ENCODE measurements around the gene COLGALT1. TPM values are rescaled to one million over a fixed set of nuclear protein-coding genes. Genes with fewer than 3 reads are reported as not detected.
A peak's percentile ranks its signal among the peaks of the same experiment; 100 is the strongest.

The COLGALT1 gene
- polyA plus RNA-seq, 2 of the 4 experiments (the other 2 are of a cell fraction): 57.1 to 64.4 TPM

DNA sequence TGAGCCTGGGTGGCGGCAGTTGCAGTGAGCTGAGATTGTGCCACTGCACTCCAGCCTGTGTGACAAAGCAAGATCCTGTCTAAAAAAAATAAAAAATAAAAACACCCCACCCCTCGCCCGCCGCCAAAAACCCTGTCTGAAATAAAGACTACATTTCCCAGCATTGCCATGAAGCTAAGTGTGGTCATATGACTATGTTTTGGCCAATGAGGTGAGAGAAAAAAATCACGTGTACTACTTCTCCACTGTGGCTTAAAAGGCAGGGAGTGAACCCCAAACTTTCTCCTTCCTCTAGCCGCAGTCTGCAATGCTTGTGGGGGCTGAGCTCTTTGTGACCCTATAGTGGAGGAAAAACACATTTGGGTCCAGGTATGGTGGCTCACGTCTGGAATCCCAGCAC lies 54.9 kb downstream of the COLGALT1 start:
- H3K4me1 ChIP-seq: peaks cover 7% of the 10 kb centered on the region; the same call in 2 of the 3 replicates
- DNase-seq (ENCODE audit: low read depth in 1 of 2, low spot score in 1 of 2) (peak; percentile 31 to 69), ATAC-seq (no peak), FAIRE-seq (no peak)
- H3K9me3 ChIP-seq: no peaks in the 10 kb centered on the region
- 75% methylated on average over 7 of the region's 7 CpGs for WGBS (ENCODE audit: missing lambda C conversion rate)
- H3K4me2 ChIP-seq: no peak overlapping the region
- TF ChIP-seq, protein P1, sequence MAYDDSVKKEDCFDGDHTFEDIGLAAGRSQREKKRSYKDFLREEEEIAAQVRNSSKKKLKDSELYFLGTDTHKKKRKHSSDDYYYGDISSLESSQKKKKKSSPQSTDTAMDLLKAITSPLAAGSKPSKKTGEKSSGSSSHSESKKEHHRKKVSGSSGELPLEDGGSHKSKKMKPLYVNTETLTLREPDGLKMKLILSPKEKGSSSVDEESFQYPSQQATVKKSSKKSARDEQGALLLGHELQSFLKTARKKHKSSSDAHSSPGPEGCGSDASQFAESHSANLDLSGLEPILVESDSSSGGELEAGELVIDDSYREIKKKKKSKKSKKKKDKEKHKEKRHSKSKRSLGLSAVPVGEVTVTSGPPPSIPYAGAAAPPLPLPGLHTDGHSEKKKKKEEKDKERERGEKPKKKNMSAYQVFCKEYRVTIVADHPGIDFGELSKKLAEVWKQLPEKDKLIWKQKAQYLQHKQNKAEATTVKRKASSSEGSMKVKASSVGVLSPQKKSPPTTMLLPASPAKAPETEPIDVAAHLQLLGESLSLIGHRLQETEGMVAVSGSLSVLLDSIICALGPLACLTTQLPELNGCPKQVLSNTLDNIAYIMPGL (CRISPR knock-in tag; IDR thresholded peaks at IDR 0.05; ENCODE audit: borderline replicate concordance): no peak
- TF ChIP-seq, protein P2, sequence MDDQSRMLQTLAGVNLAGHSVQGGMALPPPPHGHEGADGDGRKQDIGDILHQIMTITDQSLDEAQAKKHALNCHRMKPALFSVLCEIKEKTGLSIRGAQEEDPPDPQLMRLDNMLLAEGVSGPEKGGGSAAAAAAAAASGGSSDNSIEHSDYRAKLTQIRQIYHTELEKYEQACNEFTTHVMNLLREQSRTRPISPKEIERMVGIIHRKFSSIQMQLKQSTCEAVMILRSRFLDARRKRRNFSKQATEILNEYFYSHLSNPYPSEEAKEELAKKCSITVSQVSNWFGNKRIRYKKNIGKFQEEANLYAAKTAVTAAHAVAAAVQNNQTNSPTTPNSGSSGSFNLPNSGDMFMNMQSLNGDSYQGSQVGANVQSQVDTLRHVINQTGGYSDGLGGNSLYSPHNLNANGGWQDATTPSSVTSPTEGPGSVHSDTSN (IDR thresholded peaks at IDR 0.05): no peak
- no peak for TF ChIP-seq NFE2L2 (conservative IDR thresholded peaks at IDR 0.05; ENCODE audit: low read length)
- no peak for TF ChIP-seq RAD21 (conservative IDR thresholded peaks at IDR 0.05 in 1 of 2, IDR thresholded peaks at IDR 0.05 in 1 of 2)
- no peak for TF ChIP-seq RARB (CRISPR knock-in tag; IDR thresholded peaks at IDR 0.05)
- TF ChIP-seq JUN (IDR thresholded peaks at IDR 0.05): no peak
- TF ChIP-seq MYC (IDR thresholded peaks at IDR 0.05; ENCODE audit: borderline replicate concordance, low read length): no peak
- TF ChIP-seq ZSCAN20 (CRISPR knock-in tag; IDR thresholded peaks at IDR 0.05): no peak
- TF ChIP-seq, protein P3, sequence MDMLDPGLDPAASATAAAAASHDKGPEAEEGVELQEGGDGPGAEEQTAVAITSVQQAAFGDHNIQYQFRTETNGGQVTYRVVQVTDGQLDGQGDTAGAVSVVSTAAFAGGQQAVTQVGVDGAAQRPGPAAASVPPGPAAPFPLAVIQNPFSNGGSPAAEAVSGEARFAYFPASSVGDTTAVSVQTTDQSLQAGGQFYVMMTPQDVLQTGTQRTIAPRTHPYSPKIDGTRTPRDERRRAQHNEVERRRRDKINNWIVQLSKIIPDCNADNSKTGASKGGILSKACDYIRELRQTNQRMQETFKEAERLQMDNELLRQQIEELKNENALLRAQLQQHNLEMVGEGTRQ (IDR thresholded peaks at IDR 0.05): peak; percentile 88
- no peak overlapping the region for H3K4me3 ChIP-seq
- ChIA-PET CTCF (interaction anchor here (0.6 kb wide), 1 partner anchor 175 kb away, joined by 3 read pairs; no protein-coding TSS in a partner anchor), POLR2A (no interaction called here)
- no peak overlapping the region for H3K27ac ChIP-seq

DNA sequence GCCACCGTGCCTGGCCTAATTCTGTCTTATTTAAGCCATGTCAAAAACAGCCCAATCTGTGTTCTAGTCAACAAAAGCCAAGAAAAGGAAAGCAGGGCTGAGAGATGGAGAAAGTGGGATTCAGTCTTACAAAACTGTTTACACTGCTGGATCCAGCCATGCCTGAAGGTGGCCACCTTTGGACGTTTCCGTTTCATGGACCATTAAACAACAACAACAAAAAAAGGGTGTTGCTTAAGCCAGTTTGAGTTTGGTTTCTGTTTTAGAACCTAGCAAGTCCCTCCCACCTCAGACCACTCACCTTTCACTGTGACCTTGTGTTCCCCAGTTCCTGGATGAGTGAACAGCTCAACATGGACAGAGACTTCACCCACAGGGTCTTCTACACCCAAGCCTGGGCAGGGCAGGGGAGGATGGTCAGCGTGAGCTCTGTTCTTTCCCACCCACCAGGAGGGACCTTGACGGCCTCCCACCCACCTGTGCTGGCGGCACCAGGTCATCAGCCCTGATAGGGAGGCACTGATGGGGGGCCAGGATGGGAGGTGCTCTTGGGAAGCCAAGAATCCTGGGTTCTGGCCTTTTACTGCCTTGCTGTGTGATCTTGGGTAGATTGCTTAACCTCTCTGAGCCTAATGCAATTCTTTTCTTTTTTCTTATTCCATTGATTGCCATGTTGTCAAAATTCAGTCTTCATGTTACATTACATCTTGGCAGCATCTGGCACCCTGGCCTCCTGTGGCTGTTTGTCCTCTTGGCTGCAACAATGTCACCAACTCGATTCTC lies 56.2 kb downstream of the COLGALT1 start:
- Histone ChIP-seq H3K4me2 (no peak overlapping the region), H3K4me3 (no peak overlapping the region), H3K4me1 (peaks cover 4% of the 10 kb centered on the region; the same call in 2 of the 3 replicates), H3K9me3 (no peaks in the 10 kb centered on the region), H3K27ac (no peak overlapping the region)
- WGBS (ENCODE audit: missing lambda C conversion rate): 62% methylated on average over 7 of the region's 7 CpGs
- DNase-seq (ENCODE audit: low read depth in 1 of 2, low spot score in 1 of 2) (no peak), FAIRE-seq (no peak), ATAC-seq (no peak)
- TF ChIP-seq RARB (CRISPR knock-in tag; IDR thresholded peaks at IDR 0.05) (no peak), BHLHE40 (IDR thresholded peaks at IDR 0.05; ENCODE audit: low read depth, low read length) (no peak), KDM5A (IDR thresholded peaks at IDR 0.05) (no peak), ZFP36 (IDR thresholded peaks at IDR 0.05; ENCODE audit: borderline replicate concordance, partially characterized antibody) (peak; percentile 50), KDM1A (IDR thresholded peaks at IDR 0.05; ENCODE audit: low read depth) (0 out of 2 replicates have a peak, but pooled peaks have one; percentile 45)
- ChIA-PET CTCF (interaction anchor here (1.5 kb wide), 1 partner anchor 126 kb away, joined by 4 read pairs; no protein-coding TSS in a partner anchor), POLR2A (no interaction called here)

DNA sequence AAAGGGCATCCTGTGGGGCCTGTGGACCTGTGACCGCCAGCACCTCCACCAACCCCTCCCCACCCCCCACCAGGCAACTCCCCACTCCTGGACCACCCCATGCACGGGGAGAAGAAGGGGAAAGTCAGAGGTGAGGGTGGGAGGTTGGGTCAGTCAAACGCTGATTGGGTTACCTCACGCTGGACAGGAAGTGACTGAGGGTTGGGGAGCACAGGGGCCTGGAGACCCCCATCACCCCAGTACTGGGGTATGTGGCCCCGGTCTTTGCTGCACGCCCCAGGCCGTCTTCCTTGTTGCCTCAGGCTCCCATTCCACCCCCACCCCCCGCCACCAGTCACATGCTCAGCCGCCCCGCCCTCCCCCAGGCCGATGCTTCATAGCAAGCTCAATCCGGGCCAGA lies 59.0 kb downstream of the COLGALT1 start:
- Histone ChIP-seq H3K4me1 (peaks cover 5% of the 10 kb centered on the region; the same call in 1 of the 3 replicates), H3K9me3 (no peaks in the 10 kb centered on the region), H3K27ac (no peak overlapping the region), H3K4me2 (no peak overlapping the region), H3K4me3 (no peak overlapping the region)
- no peak for DNase-seq (ENCODE audit: low read depth in 1 of 2, low spot score in 1 of 2)
- WGBS (ENCODE audit: missing lambda C conversion rate): 100% methylated on average over 4 of the region's 12 CpGs
- ChIA-PET POLR2A (interaction anchor here (0.9 kb wide), 1 partner anchor 8 kb away, joined by 3 read pairs; no protein-coding TSS in a partner anchor), CTCF (interaction anchor here (1.2 kb wide), 1 partner anchor 9 kb away, joined by 3 read pairs; no protein-coding TSS in a partner anchor)
- no peak for TF ChIP-seq FOSL2 (IDR thresholded peaks at IDR 0.05)
- no peak for TF ChIP-seq FOSL2 (CRISPR knock-in tag; IDR thresholded peaks at IDR 0.05)
- no peak for TF ChIP-seq ZFP36 (IDR thresholded peaks at IDR 0.05; ENCODE audit: borderline replicate concordance, partially characterized antibody)
- no peak for TF ChIP-seq RARB (CRISPR knock-in tag; IDR thresholded peaks at IDR 0.05)
- no peak for TF ChIP-seq RNF2 (IDR thresholded peaks at IDR 0.05; ENCODE audit: borderline replicate concordance, low read depth)
- no peak for TF ChIP-seq ZSCAN20 (CRISPR knock-in tag; IDR thresholded peaks at IDR 0.05)
- no peak for TF ChIP-seq NFE2L2 (conservative IDR thresholded peaks at IDR 0.05; ENCODE audit: low read length)
- no peak for TF ChIP-seq SMC3 (IDR thresholded peaks at IDR 0.05)
- no peak for TF ChIP-seq NR3C1 (IDR thresholded peaks at IDR 0.05)
- TF ChIP-seq HOXA7 (CRISPR knock-in tag; IDR thresholded peaks at IDR 0.05): no peak
- TF ChIP-seq CEBPB (IDR thresholded peaks at IDR 0.05): no peak
- TF ChIP-seq FOXS1 (CRISPR knock-in tag; IDR thresholded peaks at IDR 0.05): no peak
- TF ChIP-seq KDM5A (IDR thresholded peaks at IDR 0.05): no peak
- no peak for TF ChIP-seq ESRRA (IDR thresholded peaks at IDR 0.05; ENCODE audit: borderline replicate concordance, low read length)
- TF ChIP-seq MAFK (IDR thresholded peaks at IDR 0.05; ENCODE audit: partially characterized antibody): no peak
- TF ChIP-seq MYC (IDR thresholded peaks at IDR 0.05; ENCODE audit: borderline replicate concordance, low read length): no peak
- TF ChIP-seq RCOR1 (IDR thresholded peaks at IDR 0.05; ENCODE audit: low read depth, low read length): no peak
- TF ChIP-seq, protein P4, sequence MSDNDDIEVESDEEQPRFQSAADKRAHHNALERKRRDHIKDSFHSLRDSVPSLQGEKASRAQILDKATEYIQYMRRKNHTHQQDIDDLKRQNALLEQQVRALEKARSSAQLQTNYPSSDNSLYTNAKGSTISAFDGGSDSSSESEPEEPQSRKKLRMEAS (IDR thresholded peaks at IDR 0.05): no peak
- TF ChIP-seq, protein P5, sequence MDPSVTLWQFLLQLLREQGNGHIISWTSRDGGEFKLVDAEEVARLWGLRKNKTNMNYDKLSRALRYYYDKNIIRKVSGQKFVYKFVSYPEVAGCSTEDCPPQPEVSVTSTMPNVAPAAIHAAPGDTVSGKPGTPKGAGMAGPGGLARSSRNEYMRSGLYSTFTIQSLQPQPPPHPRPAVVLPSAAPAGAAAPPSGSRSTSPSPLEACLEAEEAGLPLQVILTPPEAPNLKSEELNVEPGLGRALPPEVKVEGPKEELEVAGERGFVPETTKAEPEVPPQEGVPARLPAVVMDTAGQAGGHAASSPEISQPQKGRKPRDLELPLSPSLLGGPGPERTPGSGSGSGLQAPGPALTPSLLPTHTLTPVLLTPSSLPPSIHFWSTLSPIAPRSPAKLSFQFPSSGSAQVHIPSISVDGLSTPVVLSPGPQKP (IDR thresholded peaks at IDR 0.05; ENCODE audit: low read depth, low read length): no peak
- FAIRE-seq: no peak
- ATAC-seq: no peak
